HL-60/S4 (cell line): Measurements from ENCODE around the gene SVIL.

Experiments used
- in situ Hi-C: fragments of 300-500 bp; cut with MboI; formaldehyde crosslinking; loops from 2 replicates; pipeline ENCODE4 v1.14.3; 2022; ENCODE audit warnings: low sequenced_read_pairs

SVIL gene, protein sequence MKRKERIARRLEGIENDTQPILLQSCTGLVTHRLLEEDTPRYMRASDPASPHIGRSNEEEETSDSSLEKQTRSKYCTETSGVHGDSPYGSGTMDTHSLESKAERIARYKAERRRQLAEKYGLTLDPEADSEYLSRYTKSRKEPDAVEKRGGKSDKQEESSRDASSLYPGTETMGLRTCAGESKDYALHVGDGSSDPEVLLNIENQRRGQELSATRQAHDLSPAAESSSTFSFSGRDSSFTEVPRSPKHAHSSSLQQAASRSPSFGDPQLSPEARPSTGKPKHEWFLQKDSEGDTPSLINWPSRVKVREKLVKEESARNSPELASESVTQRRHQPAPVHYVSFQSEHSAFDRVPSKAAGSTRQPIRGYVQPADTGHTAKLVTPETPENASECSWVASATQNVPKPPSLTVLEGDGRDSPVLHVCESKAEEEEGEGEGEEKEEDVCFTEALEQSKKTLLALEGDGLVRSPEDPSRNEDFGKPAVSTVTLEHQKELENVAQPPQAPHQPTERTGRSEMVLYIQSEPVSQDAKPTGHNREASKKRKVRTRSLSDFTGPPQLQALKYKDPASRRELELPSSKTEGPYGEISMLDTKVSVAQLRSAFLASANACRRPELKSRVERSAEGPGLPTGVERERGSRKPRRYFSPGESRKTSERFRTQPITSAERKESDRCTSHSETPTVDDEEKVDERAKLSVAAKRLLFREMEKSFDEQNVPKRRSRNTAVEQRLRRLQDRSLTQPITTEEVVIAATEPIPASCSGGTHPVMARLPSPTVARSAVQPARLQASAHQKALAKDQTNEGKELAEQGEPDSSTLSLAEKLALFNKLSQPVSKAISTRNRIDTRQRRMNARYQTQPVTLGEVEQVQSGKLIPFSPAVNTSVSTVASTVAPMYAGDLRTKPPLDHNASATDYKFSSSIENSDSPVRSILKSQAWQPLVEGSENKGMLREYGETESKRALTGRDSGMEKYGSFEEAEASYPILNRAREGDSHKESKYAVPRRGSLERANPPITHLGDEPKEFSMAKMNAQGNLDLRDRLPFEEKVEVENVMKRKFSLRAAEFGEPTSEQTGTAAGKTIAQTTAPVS (N-terminal part only)

DNA sequence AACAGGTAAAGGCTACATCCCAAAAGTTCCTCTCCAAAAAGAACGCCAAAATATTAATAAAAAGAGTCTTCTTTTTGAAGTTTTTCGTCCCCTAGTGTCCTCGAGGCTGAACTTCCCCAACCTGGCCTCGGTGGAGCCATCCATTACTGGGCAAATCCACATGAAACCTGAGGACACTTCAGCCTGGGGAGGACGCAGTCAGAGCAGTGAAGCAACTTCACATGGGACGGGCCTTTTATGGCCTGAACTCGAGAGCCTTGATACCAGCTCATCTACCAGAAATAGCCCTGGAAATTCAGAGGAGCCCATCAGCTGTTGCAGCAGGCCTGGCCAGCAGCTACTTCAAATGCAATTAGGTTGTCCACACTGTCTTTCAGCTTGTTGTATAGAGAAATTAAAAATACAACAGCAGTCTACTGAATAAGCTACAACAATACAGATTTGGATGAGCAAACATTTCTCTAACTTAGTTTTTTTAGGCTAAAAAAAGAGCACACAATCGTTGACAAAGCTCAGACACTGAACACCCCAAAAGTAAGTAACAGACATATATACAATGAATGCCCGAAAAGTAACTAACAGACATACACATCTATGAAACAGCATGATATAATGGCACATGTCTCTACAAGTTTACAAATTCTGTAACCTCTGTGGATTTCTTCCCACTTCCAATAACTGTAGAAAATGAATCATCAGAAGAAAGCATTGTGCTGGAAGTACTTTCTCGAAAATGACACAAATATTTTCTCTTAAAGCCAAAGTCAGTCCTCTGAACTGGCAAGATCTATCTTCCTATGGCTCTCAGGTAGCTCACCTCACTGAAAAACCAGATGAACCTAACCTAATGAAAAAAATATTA, at the start of gene SVIL:
Gene SVIL, minus strand, starts transcription at position 208 of the 862 bp plus-strand sequence. CDS start 79,913 bp downstream, outside the sequence.
- in situ Hi-C loops: no loop called here

DNA sequence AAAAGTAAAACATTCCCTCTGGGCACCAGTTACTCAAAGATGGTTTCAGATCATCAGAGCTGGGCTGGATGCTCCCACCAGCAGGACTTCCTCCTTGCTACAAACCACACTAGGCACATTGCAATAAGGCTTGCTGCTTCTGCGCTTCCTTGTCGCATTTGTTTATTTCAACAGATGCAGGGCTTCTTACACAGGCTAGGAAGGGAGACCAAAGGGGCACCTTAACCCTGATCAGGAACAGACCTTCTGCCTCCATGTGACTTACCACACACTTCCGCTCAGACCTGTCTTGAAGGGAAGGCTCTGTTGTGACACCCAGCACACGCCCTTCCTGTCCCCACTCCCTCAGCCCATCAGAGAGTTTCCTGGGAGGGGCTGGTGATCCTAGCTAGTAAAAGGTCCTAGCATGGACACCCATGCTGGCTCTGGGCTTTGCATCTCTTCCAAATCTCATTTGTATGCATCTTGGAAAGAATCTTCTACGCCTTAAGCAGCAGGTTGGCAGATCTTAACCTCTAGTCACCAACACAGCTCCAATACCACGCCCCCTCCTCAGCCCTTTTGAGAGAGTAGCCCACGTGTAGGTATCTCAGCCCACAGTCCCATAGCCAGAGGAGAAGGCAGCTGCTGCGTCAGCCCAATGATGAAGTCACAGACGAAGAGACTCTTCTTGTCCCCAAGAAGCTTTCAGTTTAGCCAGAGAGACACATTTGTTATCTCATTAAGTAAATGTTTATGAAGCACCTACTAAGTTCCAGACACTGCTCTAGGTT, 47.1 kb upstream of the SVIL start:
- in situ Hi-C loops: no loop called here

DNA sequence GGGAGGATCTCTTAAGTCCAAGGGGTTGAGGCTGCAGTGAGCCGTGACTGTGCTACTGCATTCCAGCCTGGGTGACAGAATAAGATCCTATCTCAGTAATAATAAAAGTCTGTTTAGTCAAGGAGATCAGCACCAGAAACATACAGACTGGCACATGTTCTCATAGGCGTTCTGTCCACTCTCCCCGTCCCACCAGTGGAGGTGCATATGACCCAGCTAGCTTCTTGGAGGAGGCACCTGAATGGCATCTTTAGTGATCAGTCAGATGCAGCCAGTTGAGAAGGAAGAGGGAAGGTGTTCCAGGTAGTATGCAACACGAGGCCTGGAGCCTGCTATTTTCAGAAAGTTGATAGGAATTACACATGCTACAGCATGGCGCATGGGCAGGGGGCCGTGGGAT, 45.3 kb upstream of the SVIL start:
- in situ Hi-C loops: no loop called here

DNA sequence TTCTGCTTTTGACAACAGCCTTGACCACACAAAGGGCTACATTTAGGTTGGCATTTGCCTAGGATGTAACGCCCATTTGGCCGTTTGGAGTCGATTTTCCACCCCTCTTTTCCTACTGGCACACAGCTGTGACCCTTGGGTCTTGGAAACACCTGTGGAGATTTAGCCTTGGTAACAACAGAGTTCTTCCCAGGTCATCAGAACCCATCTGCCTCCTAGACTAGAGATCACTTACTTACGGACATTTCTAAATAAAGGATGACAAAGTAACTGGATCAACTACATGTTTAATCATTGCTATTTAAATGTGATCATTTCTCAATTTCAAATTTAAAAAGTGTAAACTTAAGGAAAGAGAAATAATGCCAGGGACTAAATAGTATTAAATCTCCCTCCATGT, 42.0 kb upstream of the SVIL start:
- in situ Hi-C loops: no loop called here

DNA sequence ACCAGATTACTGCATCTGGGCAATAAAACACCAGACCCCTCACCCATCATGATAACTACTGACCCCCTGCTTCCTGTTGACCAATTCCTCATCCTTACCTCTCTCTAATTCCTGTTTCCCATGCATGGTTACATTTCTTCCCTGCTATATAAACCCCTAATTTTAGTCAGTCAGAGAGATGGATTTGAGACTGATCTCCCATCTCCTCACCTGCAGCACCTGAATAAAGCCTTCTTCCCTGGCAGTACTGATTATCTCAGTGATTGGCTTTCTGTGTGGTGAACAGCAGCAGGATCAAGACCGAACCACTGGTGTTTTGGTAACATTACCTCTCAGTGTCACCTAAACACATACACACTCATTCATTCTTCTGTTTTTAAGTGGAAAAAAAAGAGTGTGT, 41.2 kb upstream of the SVIL start:
- in situ Hi-C loops: no loop called here

DNA sequence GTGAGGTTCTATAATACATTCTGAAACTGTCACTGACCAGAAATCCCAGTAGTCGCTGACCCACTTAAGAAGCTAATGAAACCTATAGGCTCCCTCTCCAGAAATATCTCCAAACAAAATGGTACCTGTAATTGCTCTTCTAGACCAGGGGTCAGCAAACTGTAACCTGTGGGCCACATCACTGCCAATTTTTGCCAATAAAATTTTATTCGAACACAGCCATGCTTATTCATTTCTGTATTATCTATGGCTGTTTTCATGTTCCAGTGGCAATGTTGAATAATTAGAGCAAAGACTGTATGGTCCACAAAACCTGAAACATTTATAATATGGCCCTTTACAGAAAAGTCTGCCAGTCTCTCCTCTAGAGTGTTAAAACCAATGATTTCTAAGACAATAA, 37.2 kb upstream of the SVIL start:
- in situ Hi-C loops: no loop called here

DNA sequence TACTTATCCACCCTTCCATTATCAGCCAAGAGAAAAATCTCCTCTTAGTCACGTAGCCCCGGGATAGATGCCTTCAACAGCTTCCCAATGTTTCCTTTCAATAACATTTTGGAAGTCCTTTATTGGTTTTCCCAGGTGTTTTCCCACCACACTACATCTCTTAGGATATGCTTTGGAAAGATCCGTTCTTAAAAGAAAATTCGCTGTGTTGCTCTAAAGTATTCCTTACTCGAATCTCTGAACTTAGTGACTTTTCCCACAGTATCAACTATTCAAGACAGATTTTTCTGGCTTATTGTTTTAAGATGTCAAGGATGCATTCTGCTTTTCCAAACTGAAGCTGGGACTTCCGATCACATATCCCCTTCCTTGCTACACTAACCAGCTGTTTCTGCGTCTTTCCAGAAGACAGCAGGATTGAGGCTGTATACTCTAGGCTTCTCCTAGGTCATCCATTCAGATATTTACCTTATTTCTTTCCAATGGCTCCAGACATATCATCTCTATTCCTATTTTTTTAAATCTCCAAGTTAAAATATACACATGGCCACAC, 36.5 kb upstream of the SVIL start:
- in situ Hi-C loops: no loop called here

DNA sequence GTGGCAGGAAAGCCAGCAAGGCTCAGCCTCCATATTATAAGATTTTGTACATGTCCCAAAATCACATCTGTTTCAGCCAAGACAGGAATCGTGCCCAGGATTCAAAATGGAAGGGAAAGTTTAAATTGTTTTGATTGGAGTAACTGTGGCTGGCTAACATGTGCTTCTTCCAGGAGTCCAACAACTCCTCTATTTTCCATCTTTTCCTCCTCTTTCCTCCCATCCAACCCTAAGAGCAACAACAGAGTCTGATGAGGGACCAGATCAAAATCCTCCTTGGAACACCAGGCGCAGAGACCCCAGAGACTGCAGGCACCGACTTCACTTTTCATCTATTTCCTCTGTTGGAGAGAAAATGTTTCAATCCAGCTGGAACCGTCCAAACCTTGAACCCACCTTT, 36.0 kb upstream of the SVIL start:
- in situ Hi-C loops: no loop called here

DNA sequence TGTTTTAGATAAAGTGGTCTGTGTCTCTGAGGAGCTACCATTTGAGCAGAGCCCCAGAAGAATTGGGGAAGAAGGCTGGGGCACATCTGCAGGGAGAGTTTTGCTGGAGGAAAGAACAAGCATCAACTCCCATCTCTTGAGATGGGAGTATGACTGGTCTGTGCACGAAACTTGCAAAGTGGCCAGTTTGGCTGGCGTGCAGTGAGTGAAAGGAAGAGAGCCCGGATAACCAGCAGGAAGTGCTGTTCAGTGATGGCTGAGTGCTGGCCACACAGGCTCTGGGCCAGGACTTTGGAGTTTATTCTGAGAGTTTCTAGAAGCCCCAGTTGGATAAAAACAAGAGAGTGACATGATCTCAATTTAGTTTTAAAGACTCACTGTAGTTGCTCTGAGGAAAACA, 34.4 kb upstream of the SVIL start:
- in situ Hi-C loops: no loop called here

DNA sequence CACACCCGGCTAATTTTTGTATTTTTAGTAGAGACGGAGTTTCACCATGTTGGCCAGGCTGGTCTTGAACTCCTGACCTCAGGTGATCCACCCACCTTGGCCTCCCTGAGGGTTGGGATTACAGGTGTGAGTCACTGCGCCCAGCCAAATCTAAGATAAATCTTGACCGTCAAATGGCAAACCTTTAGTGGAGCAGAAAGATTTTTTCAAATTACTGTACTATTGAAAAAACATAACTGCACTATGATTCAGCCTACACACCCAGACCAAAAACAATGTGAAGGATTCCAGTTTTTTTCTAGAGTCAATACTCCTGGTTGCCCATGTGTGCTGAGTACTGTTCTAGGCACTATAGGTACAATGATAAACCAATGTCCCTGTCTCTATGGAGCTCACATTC, 33.9 kb upstream of the SVIL start:
- in situ Hi-C loops: no loop called here

DNA sequence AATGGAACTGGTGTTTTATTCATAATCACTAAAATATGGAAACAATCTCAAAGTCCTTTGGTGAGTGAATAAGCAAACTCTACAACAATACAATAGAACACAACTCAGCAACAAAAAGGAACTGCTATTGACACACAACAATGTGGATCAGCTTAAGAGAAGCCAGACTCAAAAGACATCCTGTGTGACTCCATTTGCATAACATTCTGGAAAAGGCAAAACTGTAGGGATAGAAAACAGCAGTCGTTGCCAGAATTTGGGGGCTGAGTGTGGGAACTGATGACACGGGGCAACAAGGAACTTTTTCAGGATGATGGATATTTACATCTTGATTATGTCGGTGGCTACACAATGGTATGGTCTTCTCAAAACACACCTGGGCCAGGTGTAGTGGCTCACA, 32.4 kb upstream of the SVIL start:
- in situ Hi-C loops: no loop called here

DNA sequence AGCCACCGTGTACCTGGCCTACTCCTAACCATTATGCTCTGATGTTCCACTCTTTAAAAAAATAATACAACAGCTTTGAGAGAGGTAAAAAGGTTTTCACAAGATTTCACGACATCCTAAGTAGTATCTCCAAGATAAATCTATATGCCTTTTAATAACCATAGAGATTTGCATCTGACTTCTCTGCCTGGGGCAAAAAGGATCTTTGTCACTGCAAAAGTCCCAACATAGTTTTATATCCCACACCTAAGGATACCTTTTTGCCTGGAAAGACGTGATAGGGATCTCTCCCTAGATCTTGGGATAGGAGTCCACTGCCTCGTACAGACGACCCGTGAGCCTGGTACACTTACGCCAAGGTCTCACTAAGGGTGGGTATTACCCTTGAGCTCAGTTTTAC, 31.4 kb upstream of the SVIL start:
- in situ Hi-C loops: no loop called here

DNA sequence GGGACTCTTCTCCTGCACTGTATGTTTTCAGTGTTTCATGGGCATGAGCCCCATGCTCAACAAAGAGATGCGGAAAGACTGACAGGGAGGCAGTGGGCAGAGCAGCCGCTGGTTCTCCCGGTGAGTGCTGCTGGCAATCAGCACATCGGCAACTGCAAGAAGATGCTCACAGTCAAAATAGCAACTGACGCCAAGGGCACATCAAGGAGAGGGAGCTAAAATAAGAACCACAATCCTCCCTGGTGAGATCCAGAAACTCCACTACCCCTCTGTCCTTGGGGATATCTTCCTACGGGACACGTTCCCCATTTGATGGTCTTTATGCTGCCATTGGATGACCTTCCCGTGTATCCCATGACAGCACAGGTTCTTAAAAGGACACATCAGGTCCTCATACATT, 28.9 kb upstream of the SVIL start:
- in situ Hi-C loops: no loop called here

DNA sequence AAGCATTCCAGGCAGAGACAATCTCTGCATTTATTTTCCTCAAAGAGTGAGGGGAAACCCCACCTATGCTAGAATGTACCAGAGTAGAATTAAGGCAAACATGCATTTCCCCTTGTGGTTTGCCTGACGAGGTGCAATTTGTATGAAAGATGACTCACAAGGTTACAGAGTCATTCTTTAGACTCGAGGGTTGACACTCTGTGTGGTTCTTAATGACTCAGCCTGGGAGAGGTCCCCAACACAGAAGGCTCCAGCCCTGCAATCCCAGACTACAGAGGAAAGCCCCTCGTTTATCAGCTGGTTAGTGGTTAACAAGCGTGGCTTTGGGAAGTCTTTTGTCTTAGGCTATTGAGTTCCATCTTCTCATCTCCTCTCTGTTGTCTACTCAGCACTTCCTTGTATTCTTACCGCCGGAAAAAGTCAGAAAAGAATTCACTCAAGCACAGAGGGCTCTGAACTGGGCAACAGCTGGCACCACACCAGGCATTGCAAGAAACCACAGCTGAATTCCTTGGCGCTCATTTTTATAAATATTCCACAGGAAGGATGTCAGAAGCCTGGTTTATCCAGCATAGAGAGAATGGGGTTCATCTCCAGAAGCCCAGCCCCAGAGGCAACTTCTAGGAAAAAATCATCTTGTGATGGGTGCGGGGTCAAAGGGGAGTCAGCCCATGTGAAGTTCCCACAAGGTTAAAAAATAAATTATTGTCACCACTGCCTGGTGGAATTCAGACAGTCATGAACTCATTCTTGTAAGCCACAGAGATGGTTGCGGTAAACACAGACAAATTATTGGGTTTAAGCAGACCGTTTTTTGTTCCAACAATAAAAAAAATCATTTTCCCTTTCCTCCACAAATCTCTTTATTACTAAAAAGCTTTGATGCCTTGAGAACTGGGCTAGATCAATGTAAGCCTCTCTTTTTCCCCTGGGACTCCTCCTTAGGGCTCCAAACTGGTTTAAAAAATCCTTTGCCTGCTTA, 24.5 kb upstream of the SVIL start:
- in situ Hi-C loops: no loop called here

DNA sequence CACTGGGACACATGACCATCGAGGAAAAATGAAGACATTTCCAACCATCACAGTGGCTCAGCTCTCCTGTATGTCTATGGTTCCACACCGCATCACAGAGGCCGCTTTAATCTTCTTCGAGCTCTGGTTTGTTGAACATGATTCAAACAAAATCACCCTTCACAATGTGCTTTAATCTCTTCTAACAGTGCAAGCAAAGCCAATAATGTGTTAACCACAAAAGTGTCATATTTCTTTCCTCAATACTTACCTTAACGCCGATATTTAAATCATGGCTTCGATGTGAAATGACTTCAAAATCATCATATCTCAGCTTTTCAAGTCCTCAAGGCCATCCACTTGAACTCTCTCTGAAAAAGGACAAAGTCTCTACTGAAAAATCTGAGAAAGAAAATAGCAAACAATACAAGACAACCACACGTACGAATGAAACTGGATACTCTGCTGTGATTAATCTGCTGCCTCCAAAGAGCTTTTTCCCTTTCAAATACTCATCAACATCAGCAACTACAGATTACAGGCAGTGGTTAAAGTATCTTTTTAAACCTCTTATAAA, 23.0 kb upstream of the SVIL start:
- in situ Hi-C loops: no loop called here

DNA sequence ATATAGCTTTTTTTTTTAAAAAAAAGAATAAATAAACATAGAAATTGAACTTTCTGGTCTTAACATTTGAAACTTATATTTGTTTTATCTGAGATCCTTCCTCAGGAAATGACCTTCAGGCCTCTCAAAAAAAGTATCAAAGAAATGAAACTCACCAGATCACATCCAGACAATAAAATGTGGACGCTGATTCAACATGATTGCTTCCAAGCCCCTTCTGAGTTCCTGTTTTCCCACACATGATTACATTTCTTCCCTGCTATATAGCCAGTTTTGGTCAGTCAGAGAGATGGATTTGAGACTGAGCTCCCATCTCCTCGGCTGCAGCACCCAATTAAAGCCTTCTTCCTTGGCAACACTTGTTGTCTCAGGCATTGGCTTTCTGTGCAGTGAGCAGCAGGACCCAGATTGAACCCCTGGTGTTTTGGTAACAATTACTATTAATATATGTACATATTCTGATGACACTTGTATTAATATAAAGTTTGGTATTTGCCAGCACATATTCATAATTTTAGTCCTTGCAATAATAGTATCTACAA, 21.8 kb upstream of the SVIL start:
- in situ Hi-C loops: no loop called here

DNA sequence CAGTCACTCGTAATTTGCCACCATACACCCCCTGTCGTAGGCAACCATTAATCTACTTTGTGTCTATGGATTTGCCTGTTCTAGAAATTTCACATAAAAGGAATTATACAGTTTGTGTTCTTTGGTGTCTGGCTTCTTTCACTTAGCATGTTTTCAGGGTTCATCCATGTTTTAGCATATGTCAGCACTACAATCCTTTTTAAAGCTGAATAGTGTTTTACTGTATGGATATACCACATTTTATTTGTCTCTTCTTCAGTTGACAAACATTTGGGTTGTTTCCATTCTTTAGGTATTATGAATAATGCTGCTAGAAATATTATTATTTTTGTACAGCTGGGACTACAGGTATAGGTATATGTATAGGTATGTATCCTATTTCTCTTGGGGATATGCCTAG, 17.4 kb upstream of the SVIL start:
- in situ Hi-C loops: no loop called here

DNA sequence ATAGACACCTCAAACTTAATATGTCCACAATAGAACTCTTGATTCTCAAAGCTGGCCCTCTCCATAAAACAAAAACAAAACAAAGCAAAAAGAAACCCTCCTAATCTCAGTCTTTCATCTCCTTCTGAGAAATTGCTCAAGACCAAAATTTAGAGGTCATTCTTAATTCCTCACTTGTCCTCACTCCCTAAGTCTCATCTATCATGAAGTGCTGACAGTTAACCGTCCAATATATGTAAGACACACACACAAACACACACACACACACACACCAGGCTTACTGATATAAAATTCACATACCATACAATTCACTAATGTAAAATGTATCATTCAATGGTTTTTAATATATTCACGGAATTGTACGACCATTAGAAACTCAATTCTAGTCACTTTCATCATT, 17.0 kb upstream of the SVIL start:
- in situ Hi-C loops: no loop called here
